HG03060 (cell line): ENCODE data around the gene GRK3.
"Not testable (repeated sequence)": the region's sequence is repeated elsewhere in the genome, so short reads cannot be mapped to it uniquely, and the experiment has no call there.

Experiments
- ATAC-seq: cut with Tn5 transposase; IDR thresholded peaks from one replicate; pipeline ENCODE4 v1.9.1; 2021; ENCODE audit warnings: low read depth, moderate number of reproducible peaks; ENCODE audit not compliant: unreplicated experiment

GRK3 gene

GRCh38 chr22:25570486-25570885 lies 6.0 kb downstream of the GRK3 start:
- no peak for ATAC-seq

- not testable (repeated sequence) for ATAC-seq
These were observed 7.7 kb downstream of the GRK3 start for GRCh38 chr22:25571969-25572707.

GRCh38 chr22:25572708-25573171 lies 8.3 kb downstream of the GRK3 start:
- ATAC-seq: no peak

GRCh38 chr22:25573841-25574240 lies 9.4 kb downstream of the GRK3 start:
- no peak for ATAC-seq

- no peak for ATAC-seq
These were observed 10.3 kb downstream of the GRK3 start for GRCh38 chr22:25574736-25575135.

GRCh38 chr22:25575674-25576392 lies 11.4 kb downstream of the GRK3 start:
- ATAC-seq: not testable (repeated sequence)

GRCh38 chr22:25581452-25581851 lies 17.0 kb downstream of the GRK3 start:
- not testable (repeated sequence) for ATAC-seq

- ATAC-seq: no peak
These were observed 18.5 kb downstream of the GRK3 start for GRCh38 chr22:25582946-25583345.

GRCh38 chr22:25584993-25585392 lies 20.5 kb downstream of the GRK3 start:
- ATAC-seq: not testable (repeated sequence)

- ATAC-seq: not testable (repeated sequence)
These were observed 25.2 kb downstream of the GRK3 start for GRCh38 chr22:25589664-25590063.

GRCh38 chr22:25593323-25593722 lies 28.8 kb downstream of the GRK3 start:
- ATAC-seq: not testable (repeated sequence)

GRCh38 chr22:25598609-25599008 lies 34.1 kb downstream of the GRK3 start:
- ATAC-seq: no peak

GRCh38 chr22:25602445-25602844 lies 38.0 kb downstream of the GRK3 start:
- no peak for ATAC-seq

GRCh38 chr22:25602916-25603315 lies 38.4 kb downstream of the GRK3 start:
- no peak for ATAC-seq

GRCh38 chr22:25605146-25605545 lies 40.7 kb downstream of the GRK3 start:
- not testable (repeated sequence) for ATAC-seq

GRCh38 chr22:25605565-25605964 lies 41.1 kb downstream of the GRK3 start:
- ATAC-seq: not testable (repeated sequence)

GRCh38 chr22:25611284-25611683 lies 46.8 kb downstream of the GRK3 start:
- not testable (repeated sequence) for ATAC-seq

GRCh38 chr22:25613131-25613530 lies 48.7 kb downstream of the GRK3 start:
- not testable (repeated sequence) for ATAC-seq

- not testable (repeated sequence) for ATAC-seq
These were observed 49.1 kb downstream of the GRK3 start for GRCh38 chr22:25613558-25613957.

- ATAC-seq: not testable (repeated sequence)
These were observed 50.3 kb downstream of the GRK3 start for GRCh38 chr22:25614791-25615190.

- no peak for ATAC-seq
These were observed 57.5 kb downstream of the GRK3 start for GRCh38 chr22:25621986-25622385.

GRCh38 chr22:25623310-25623734 lies 58.8 kb downstream of the GRK3 start:
- no peak for ATAC-seq
